Lung (tissue), 12 donors: ENCODE results near the gene CDH26. TPM values are rescaled to one million over a fixed set of nuclear protein-coding genes. Genes with fewer than 3 reads are reported as not detected.

Experiments used
- ATAC-seq: fragments of 200-7000 bp; cut with Tn5 transposase; one replicate; pipeline ENCODE4 v1.9.1; 2020; ENCODE audit warnings: moderate number of reproducible peaks; ENCODE audit not compliant: insufficient read depth, low FRiP score
- DNase-seq, 3 donors: peaks; one replicate each; pipeline ENCODE4 v3.0.0-alpha.2; 2013 to 2017
- H3K27ac ChIP-seq, 2 donors: one replicate each; pipeline ENCODE4 v1.5.1; 2013; ENCODE audit warnings: mild to moderate bottlenecking in 2 of 2, moderate library complexity in 2 of 2, control low read depth in 1 of 2, inconsistent platforms in 1 of 2, low read depth in 1 of 2, low read length in 1 of 2
- H3K27me3 ChIP-seq, 3 donors: one replicate each; pipeline ENCODE4 v1.5.1; 2013; ENCODE audit warnings: low read length in 2 of 3; ENCODE audit not compliant: control insufficient read depth in 3 of 3, insufficient read depth in 3 of 3
- H3K36me3 ChIP-seq, 4 donors: one replicate each; pipeline ENCODE4 v1.5.1; 2013; ENCODE audit warnings: low read length in 4 of 4, mild to moderate bottlenecking in 1 of 4, moderate library complexity in 1 of 4; ENCODE audit not compliant: control insufficient read depth in 4 of 4, insufficient read depth in 4 of 4
- H3K4me1 ChIP-seq, 5 donors: one replicate each; pipeline ENCODE4 v1.5.1; 2013; ENCODE audit warnings: low read length in 5 of 5, mild to moderate bottlenecking in 2 of 5, moderate library complexity in 1 of 5; ENCODE audit not compliant: control insufficient read depth in 5 of 5, insufficient read depth in 5 of 5
- H3K4me3 ChIP-seq: one replicate; pipeline ENCODE4 v1.5.1; 2013; ENCODE audit warnings: mild to moderate bottlenecking, control low read depth, moderate library complexity
- H3K9ac ChIP-seq, 2 donors: one replicate each; pipeline ENCODE4 v1.5.1; 2013; ENCODE audit warnings: low read length in 2 of 2, control low read depth in 1 of 2; ENCODE audit not compliant: insufficient read depth in 1 of 2
- H3K9me3 ChIP-seq, 4 donors: one replicate each; pipeline ENCODE4 v1.5.1; 2013; ENCODE audit warnings: low read length in 3 of 4, mild to moderate bottlenecking in 1 of 4, moderate library complexity in 1 of 4; ENCODE audit not compliant: control insufficient read depth in 4 of 4, insufficient read depth in 3 of 4
- WGBS, 2 donors: extraction: QIAGEN DNeasy Blood & Tissue Kit; methylation state at CpG; one replicate each; pipeline ENCODE4 v1.1.7; 2013; 5-methylcytosine and 5-hydroxymethylcytosine counted together
- polyA plus RNA-seq, 2 donors: library from polyadenylated mRNA; stranded (reverse); fragments of 200-250 nt; gene quantifications; one replicate each; pipeline ENCODE4 v1.2.1, GENCODE V29; 2013
- total RNA-seq, 2 donors: library from RNA; depleted of rRNA in 1 of 2; stranded (reverse); fragments of >200 nt in 1 of 2; gene quantifications; one replicate each; pipeline ENCODE4 v1.2.1, GENCODE V29; 2014 to 2021
- TF ChIP-seq, protein P1 (sequence below): IDR thresholded peaks from 2 replicates; pipeline ENCODE4 v1.5.1; 2012; ENCODE audit warnings: mild to moderate bottlenecking; ENCODE audit errors: control extremely low read depth, extremely low read depth
- donor health status: control.
- donor health status: control.
- donor health status: Bipolar disorder and iron deficiency.
- donor health status: healthy.
- donor health status: DM: yes; HTN: yes; CAD: no.

The CDH26 gene
- total and polyA plus RNA-seq, 4 donors = 5.7 to 11.3 (median 7.8) TPM

- Histone ChIP-seq H3K9me3 (no peaks in the 10 kb centered on the region), H3K27ac (peak overlapping the region; percentile 97 to 100), H3K36me3 (peaks cover 0 to 10% (median 4%) of the 10 kb centered on the region in 4 donors), H3K4me3 (peak overlapping the region; percentile 73), H3K9ac (peak overlapping the region in 1 of 2 donors; percentile 68), H3K27me3 (no peaks in the 10 kb centered on the region), H3K4me1 (peaks cover 8 to 54% (median 21%) of the 10 kb centered on the region in 5 donors)
- peak; percentile 33 for ATAC-seq
- TF ChIP-seq, protein P1, sequence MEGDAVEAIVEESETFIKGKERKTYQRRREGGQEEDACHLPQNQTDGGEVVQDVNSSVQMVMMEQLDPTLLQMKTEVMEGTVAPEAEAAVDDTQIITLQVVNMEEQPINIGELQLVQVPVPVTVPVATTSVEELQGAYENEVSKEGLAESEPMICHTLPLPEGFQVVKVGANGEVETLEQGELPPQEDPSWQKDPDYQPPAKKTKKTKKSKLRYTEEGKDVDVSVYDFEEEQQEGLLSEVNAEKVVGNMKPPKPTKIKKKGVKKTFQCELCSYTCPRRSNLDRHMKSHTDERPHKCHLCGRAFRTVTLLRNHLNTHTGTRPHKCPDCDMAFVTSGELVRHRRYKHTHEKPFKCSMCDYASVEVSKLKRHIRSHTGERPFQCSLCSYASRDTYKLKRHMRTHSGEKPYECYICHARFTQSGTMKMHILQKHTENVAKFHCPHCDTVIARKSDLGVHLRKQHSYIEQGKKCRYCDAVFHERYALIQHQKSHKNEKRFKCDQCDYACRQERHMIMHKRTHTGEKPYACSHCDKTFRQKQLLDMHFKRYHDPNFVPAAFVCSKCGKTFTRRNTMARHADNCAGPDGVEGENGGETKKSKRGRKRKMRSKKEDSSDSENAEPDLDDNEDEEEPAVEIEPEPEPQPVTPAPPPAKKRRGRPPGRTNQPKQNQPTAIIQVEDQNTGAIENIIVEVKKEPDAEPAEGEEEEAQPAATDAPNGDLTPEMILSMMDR = no peak
- 46 to 53% methylated on average over 88 to 104 of the region's 104 CpGs for WGBS, 2 donors
- peak in 1 of 3 donors; percentile 34 for DNase-seq
Measured at GRCh38 chr20:59939052-59939878, 19.0 kb upstream of the CDH26 start.

GRCh38 chr20:59939879-59940128 is 18.4 kb upstream of the CDH26 start:
- ATAC-seq (no peak), DNase-seq (no peak)
- WGBS, 2 donors = 0 to 1% methylated on average over 24 of the region's 24 CpGs
- H3K27ac ChIP-seq = peak overlapping the region; percentile 97 to 100
- H3K4me3 ChIP-seq = peak overlapping the region; percentile 73
- H3K9me3 ChIP-seq = no peaks in the 10 kb centered on the region
- H3K27me3 ChIP-seq = no peaks in the 10 kb centered on the region
- H3K4me1 ChIP-seq = peaks cover 8 to 58% (median 21%) of the 10 kb centered on the region in 5 donors
- peak overlapping the region; percentile 63 to 68 for H3K9ac ChIP-seq
- H3K36me3 ChIP-seq = peaks cover 0 to 15% (median 8%) of the 10 kb centered on the region in 4 donors
- TF ChIP-seq, protein P1 = no peak

- H3K9me3 ChIP-seq = no peaks in the 10 kb centered on the region
- 0% methylated on average over 57 of the region's 57 CpGs for WGBS, 2 donors
- no peaks in the 10 kb centered on the region for H3K27me3 ChIP-seq
- peak; percentile 97 to 99 (median 98) for DNase-seq
- H3K4me3 ChIP-seq = peak within 1 kb of the TSS; percentile 73
- TF ChIP-seq, protein P1 = no peak
- H3K27ac ChIP-seq = peak within 1 kb of the TSS; percentile 97 to 100
- peak; percentile 97 for ATAC-seq
- H3K36me3 ChIP-seq = peaks cover 0 to 18% (median 8%) of the 10 kb centered on the region in 4 donors
- H3K4me1 ChIP-seq = peaks cover 8 to 63% (median 21%) of the 10 kb centered on the region in 5 donors
- peak within 1 kb of the TSS; percentile 75 to 89 for H3K9ac ChIP-seq
Measured at GRCh38 chr20:59940129-59940955, 17.9 kb upstream of the CDH26 start, which contains the start of the genes FAM217B and PPP1R3D. Gene FAM217B (plus strand): TSS chr20:59940389. CDS start chr20:59943944, 3,555 bp downstream. Gene PPP1R3D (minus strand): TSS chr20:59940305. CDS start chr20:59939931, 374 bp downstream.
